GM12891 (cell line): ENCODE measurements around the gene ZDHHC19.

ENCODE experiments used
- POLR2A ChIP-seq: IDR thresholded peaks from 2 replicates; pipeline ENCODE4 v1.6.1; 2011; ENCODE audit warnings: low read depth, low read length, control low read depth
- POLR2AphosphoS5 ChIP-seq: IDR thresholded peaks from 2 replicates; pipeline ENCODE4 v1.6.1; 2011; ENCODE audit warnings: low read depth, low read length, control low read depth
- TAF1 ChIP-seq: IDR thresholded peaks from 2 replicates; pipeline ENCODE4 v1.6.1; 2011; ENCODE audit warnings: low read depth, low read length, control low read depth

DNA sequence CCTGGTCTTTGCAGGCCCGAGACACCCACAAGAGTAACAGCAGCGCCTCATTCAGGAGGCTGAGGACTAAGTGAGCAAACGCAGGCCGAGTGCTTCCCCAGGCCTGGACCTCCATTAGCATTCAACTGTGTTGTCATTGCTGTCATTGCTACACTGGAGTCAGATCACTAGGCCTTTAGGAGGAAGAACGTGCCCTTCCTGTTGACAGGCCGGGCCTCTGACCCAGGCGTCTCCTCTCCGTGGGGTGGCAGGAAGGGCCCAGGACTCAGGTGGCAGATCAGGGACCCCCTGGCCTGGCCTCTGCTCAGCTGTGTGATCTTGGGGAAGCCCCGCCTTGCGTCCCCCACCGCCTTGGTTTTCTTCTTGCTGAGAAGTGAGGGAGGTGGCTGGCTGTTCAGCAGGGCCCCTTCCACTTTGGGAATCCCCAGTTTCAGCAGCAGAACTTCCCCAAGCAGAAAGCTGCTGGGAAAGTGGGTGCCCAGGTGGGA, 19.1 kb downstream of the ZDHHC19 start:
- 0 out of 2 replicates have a peak, but pooled peaks have one; percentile 26 for TF ChIP-seq TAF1
- TF ChIP-seq POLR2AphosphoS5: no peak
- peak; percentile 47; the same call in 1 of the 2 replicates for TF ChIP-seq POLR2A
